H9 (cell line): ENCODE data around the gene DMXL1. TPM values are rescaled to one million over a fixed set of nuclear protein-coding genes. Genes with fewer than 3 reads are reported as not detected.
A peak's percentile ranks its signal among the peaks of the same experiment; 100 is the strongest.

Experiments
- DNase-seq: peaks from one replicate; pipeline ENCODE4 v3.0.0-alpha.2; 2017
- H2AFZ ChIP-seq: one replicate; pipeline ENCODE4 v1.6.1; 2013; ENCODE audit warnings: mild to moderate bottlenecking, low read length, control low read depth, moderate library complexity
- H2AK5ac ChIP-seq: 2 replicates; pipeline ENCODE4 v1.6.1; 2013; ENCODE audit warnings: low read length, control low read depth, mixed read lengths; ENCODE audit not compliant: insufficient read length
- H2BK120ac ChIP-seq: one replicate; pipeline ENCODE4 v1.6.1; 2013; ENCODE audit warnings: low read depth, mild to moderate bottlenecking, low read length, control low read depth, inconsistent platforms; ENCODE audit not compliant: poor library complexity, severe bottlenecking
- H2BK12ac ChIP-seq: 2 replicates; pipeline ENCODE4 v1.6.1; 2013; ENCODE audit warnings: low read length, control low read depth, mixed read lengths, low read depth; ENCODE audit not compliant: insufficient read length
- H2BK15ac ChIP-seq: 2 replicates; pipeline ENCODE4 v1.6.1; 2013; ENCODE audit warnings: low read depth, low read length, control low read depth
- H2BK20ac ChIP-seq: one replicate; pipeline ENCODE4 v1.6.1; 2013; ENCODE audit warnings: low read depth, mild to moderate bottlenecking, low read length, control low read depth, inconsistent platforms; ENCODE audit not compliant: poor library complexity, severe bottlenecking
- H2BK5ac ChIP-seq: 2 replicates; pipeline ENCODE4 v1.6.1; 2013; ENCODE audit warnings: low read length, control low read depth, mixed read lengths; ENCODE audit not compliant: insufficient read length
- H3K14ac ChIP-seq: 2 replicates; pipeline ENCODE4 v1.6.1; 2013; ENCODE audit warnings: low read length, control low read depth; ENCODE audit not compliant: insufficient read depth
- H3K18ac ChIP-seq: 2 replicates; pipeline ENCODE4 v1.6.1; 2013; ENCODE audit warnings: low read depth, mild to moderate bottlenecking, mixed read lengths, low read length, control low read depth; ENCODE audit not compliant: insufficient read length
- H3K23ac ChIP-seq: 2 replicates; pipeline ENCODE4 v1.6.1; 2013; ENCODE audit warnings: low read length, control low read depth, mixed read lengths, low read depth; ENCODE audit not compliant: insufficient read length
- H3K23me2 ChIP-seq: 2 replicates; pipeline ENCODE4 v1.6.1; 2013; ENCODE audit warnings: low read depth, mild to moderate bottlenecking, mixed read lengths, low read length, control low read depth; ENCODE audit not compliant: insufficient read length, poor library complexity, severe bottlenecking
- H3K27ac ChIP-seq: 2 replicates; pipeline ENCODE4 v1.5.1; 2013; ENCODE audit warnings: low read length, control low read depth, mixed read lengths, low read depth; ENCODE audit not compliant: insufficient read length
- H3K27me3 ChIP-seq: 2 replicates; pipeline ENCODE4 v1.6.1; 2013; ENCODE audit warnings: low read length, control low read depth, inconsistent platforms; ENCODE audit not compliant: insufficient read depth
- H3K4ac ChIP-seq: 2 replicates; pipeline ENCODE4 v1.6.1; 2013; ENCODE audit warnings: low read depth, mild to moderate bottlenecking, control low read depth, inconsistent platforms, low read length, moderate library complexity
- H3K4me1 ChIP-seq: 2 replicates; pipeline ENCODE4 v1.6.1; 2013; ENCODE audit warnings: low read length, control low read depth, inconsistent platforms; ENCODE audit not compliant: insufficient read depth
- H3K4me2 ChIP-seq: 2 replicates; pipeline ENCODE4 v1.6.1; 2013; ENCODE audit warnings: low read length, control low read depth, mixed read lengths; ENCODE audit not compliant: insufficient read length, insufficient read depth
- H3K56ac ChIP-seq: 2 replicates; pipeline ENCODE4 v1.6.1; 2013; ENCODE audit warnings: low read depth, mild to moderate bottlenecking, mixed read lengths, low read length, control low read depth; ENCODE audit not compliant: insufficient read length
- H3K79me1 ChIP-seq: 2 replicates; pipeline ENCODE4 v1.6.1; 2013; ENCODE audit warnings: low read depth, mild to moderate bottlenecking, moderate library complexity, low read length, control low read depth, inconsistent platforms; ENCODE audit not compliant: insufficient read depth, poor library complexity, severe bottlenecking
- H3K79me2 ChIP-seq: 2 replicates; pipeline ENCODE4 v1.6.1; 2013; ENCODE audit warnings: low read length, control low read depth, inconsistent platforms; ENCODE audit not compliant: insufficient read depth
- H3K9ac ChIP-seq: 2 replicates; pipeline ENCODE4 v1.6.1; 2013; ENCODE audit warnings: low read length, control low read depth, mixed read lengths; ENCODE audit not compliant: insufficient read length; ENCODE audit errors: extremely low read depth
- H3K9me3 ChIP-seq: one replicate; pipeline ENCODE4 v1.6.1; 2013; ENCODE audit warnings: low read depth, low read length, inconsistent platforms; ENCODE audit not compliant: control insufficient read depth
- H3T11ph ChIP-seq: one replicate; pipeline ENCODE4 v1.6.1; 2013; ENCODE audit warnings: mild to moderate bottlenecking, low read length, control low read depth, inconsistent platforms
- H4K20me1 ChIP-seq: one replicate; pipeline ENCODE4 v1.6.1; 2013; ENCODE audit not compliant: control insufficient read depth, insufficient read length, insufficient read depth
- H4K5ac ChIP-seq: 2 replicates; pipeline ENCODE4 v1.6.1; 2013; ENCODE audit warnings: low read depth, mild to moderate bottlenecking, mixed read lengths, low read length, control low read depth; ENCODE audit not compliant: insufficient read length
- H4K8ac ChIP-seq: replicated peaks from 2 replicates; pipeline ENCODE4 v1.6.1; 2013; ENCODE audit warnings: low read length, control low read depth, mixed read lengths, low read depth; ENCODE audit not compliant: insufficient read length
- H4K91ac ChIP-seq: 2 replicates; pipeline ENCODE4 v1.6.1; 2013; ENCODE audit warnings: low read depth, mild to moderate bottlenecking, moderate library complexity, mixed read lengths, low read length, control low read depth; ENCODE audit not compliant: insufficient read length
- H3K27ac Mint-ChIP-seq, 3 experiments: 2 replicates in 2 of 3; 3 replicates in 1 of 3; pipeline ENCODE4 v1.8.0; 2020 to 2021; ENCODE audit warnings: mixed read lengths in 3 of 3, mild to moderate bottlenecking in 1 of 3, moderate library complexity in 1 of 3
- H3K27me3 Mint-ChIP-seq: 2 replicates; pipeline ENCODE4 v1.8.0; 2021; ENCODE audit warnings: low read depth, mild to moderate bottlenecking, moderate library complexity, mixed read lengths
- H3K36me3 Mint-ChIP-seq, 3 experiments: 2 replicates in 2 of 3; 3 replicates in 1 of 3; pipeline ENCODE4 v1.8.0; 2020 to 2021; ENCODE audit warnings: low read depth in 3 of 3, mixed read lengths in 3 of 3; ENCODE audit not compliant: insufficient read depth in 1 of 3
- H3K4me1 Mint-ChIP-seq, 2 experiments: 2 replicates each; pipeline ENCODE4 v1.8.0; 2020; ENCODE audit warnings: mixed read lengths in 2 of 2
- H3K4me3 Mint-ChIP-seq, 2 experiments: 2 replicates in 1 of 2; 3 replicates in 1 of 2; pipeline ENCODE4 v1.8.0; 2020 to 2021; ENCODE audit warnings: mild to moderate bottlenecking in 2 of 2, mixed read lengths in 2 of 2, moderate library complexity in 1 of 2
- H3K9me3 Mint-ChIP-seq, 2 experiments: 2 replicates in 1 of 2; 3 replicates in 1 of 2; pipeline ENCODE4 v1.8.0; 2020; ENCODE audit warnings: mild to moderate bottlenecking in 2 of 2, mixed read lengths in 2 of 2, moderate library complexity in 1 of 2
- CTCF ChIP-seq: fragments of 200-600 bp; sonication (generic); conservative IDR thresholded peaks from 3 replicates; pipeline ENCODE4 v1.8.0; 2021; ENCODE audit warnings: antibody characterized with exemption, mild to moderate bottlenecking
- WGBS: extraction: QIAGEN DNeasy Blood & Tissue Kit; methylation state at CpG from one replicate; pipeline ENCODE4 v1.1.7; 2013; ENCODE audit warnings: missing lambda C conversion rate, low lambda C conversion rate, mixed read lengths; ENCODE audit not compliant: insufficient read length; ENCODE audit errors: extremely low coverage; 5-methylcytosine and 5-hydroxymethylcytosine counted together
- total RNA-seq: library from RNA; stranded (reverse); gene quantifications from 2 replicates; pipeline ENCODE4 v1.2.1, GENCODE V29; 2021

Gene DMXL1
- total RNA-seq, 1 experiment from 2014 or later, result 63.5 TPM

- TF ChIP-seq CTCF, result no peak
- no peak overlapping the region for H2BK20ac ChIP-seq
- no peaks in the 10 kb centered on the region for H4K20me1 ChIP-seq
Observed at GRCh38 chr5:119161430-119161829, 90.5 kb downstream of the DMXL1 start.

More at GRCh38 chr5:119161430-119161829, 90.5 kb downstream of the DMXL1 start:
- Histone ChIP-seq H2BK15ac (no peak overlapping the region), H3K18ac (no peak overlapping the region), H3K14ac (no peak overlapping the region), H4K91ac (no peak overlapping the region), H3K56ac (no peak overlapping the region), H3T11ph (no peak overlapping the region), H3K27ac (no peak overlapping the region), H2BK5ac (no peak overlapping the region), H2AFZ (no peak overlapping the region), H3K9me3 (no peaks in the 10 kb centered on the region), H4K8ac (no peak overlapping the region), H3K4me2 (no peak overlapping the region), H2BK12ac (no peak overlapping the region), H3K4ac (no peak overlapping the region), H2BK120ac (no peak overlapping the region), H3K9ac (no peak overlapping the region), H3K79me1 (no peaks in the 10 kb centered on the region), H3K4me1 (no peaks in the 10 kb centered on the region; the same call in 1 of the 2 replicates), H3K27me3 (no peaks in the 10 kb centered on the region), H4K5ac (no peak overlapping the region), H2AK5ac (no peak overlapping the region), H3K79me2 (no peaks in the 10 kb centered on the region), H3K23me2 (no peaks in the 10 kb centered on the region), H3K23ac (no peak overlapping the region)
- no peak overlapping the region for H3K4me3 Mint-ChIP-seq
- H3K27ac Mint-ChIP-seq, result peak overlapping the region; percentile 38 to 82 (median 68); a peak in 5 of 7 replicates
- no peaks in the 10 kb centered on the region for H3K27me3 Mint-ChIP-seq
- peaks cover 23 to 40% (median 38%) of the 10 kb centered on the region in 3 experiments for H3K36me3 Mint-ChIP-seq
- DNase-seq, result no peak
- no CpG with 5 or more reads among the region's 4 CpGs for WGBS
- H3K4me1 Mint-ChIP-seq, result peaks cover 29 to 30% of the 10 kb centered on the region in 2 experiments
- peaks cover 8 to 10% of the 10 kb centered on the region in 2 experiments; a peak in 3 of 5 replicates for H3K9me3 Mint-ChIP-seq
